COLO668 (cell line): ENCODE measurements around the gene SLC25A6.
"Not testable (repeated sequence)": the region's sequence is repeated elsewhere in the genome, so short reads cannot be mapped to it uniquely, and the experiment has no call there.

ENCODE experiments used
- DNase-seq: peaks from one replicate; lab custom pipeline; 2025; ENCODE audit not compliant: unreplicated experiment; lab: John Stamatoyannopoulos, UW

Gene SLC25A6

DNA sequence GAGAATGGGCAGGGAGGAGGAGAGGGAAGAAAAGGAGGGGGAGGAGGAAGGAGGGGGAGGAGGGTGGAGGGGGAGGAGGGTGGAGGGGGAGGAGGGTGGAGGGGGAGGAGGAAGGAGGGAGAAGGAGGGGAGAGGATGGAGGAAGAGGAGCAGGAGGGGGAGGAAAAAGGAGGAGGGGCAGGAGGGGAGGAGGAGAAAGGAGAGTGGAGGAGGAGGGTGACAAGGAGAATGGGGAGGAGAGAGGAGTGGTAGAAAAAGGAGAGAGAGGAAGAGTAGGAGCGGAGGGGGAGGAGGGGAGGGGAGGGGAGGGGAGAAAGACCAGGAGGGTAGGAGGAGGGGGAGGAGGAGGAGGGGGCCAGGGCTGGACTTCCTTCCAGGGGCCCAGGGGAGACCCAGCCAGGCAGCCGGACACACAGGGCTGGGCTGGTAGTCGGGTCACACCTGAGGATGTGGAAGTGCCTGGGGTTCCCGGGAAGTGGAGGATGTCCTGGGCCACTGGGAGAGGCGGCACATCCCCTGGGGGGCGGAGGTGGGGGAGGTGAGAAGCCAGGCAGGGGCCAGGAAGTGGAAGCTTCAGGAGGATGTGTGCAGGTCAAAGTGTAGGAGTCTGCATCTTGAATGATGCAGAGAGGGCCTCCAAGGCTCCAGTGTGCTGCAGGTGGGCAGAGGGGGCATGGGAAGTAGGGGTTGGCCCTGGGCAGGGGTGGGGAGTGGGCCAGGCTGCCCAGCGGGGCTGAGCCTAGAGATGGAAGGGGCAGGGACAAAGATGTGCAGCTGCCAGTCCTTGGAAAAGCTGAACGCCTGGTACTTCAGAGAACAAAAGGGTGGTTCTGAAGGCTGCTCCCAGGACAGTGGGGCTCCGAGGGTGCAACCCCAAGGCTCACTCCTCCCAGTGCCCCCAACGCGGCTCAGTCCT, 36.5 kb downstream of the SLC25A6 start:
- DNase-seq, result no peak

DNA sequence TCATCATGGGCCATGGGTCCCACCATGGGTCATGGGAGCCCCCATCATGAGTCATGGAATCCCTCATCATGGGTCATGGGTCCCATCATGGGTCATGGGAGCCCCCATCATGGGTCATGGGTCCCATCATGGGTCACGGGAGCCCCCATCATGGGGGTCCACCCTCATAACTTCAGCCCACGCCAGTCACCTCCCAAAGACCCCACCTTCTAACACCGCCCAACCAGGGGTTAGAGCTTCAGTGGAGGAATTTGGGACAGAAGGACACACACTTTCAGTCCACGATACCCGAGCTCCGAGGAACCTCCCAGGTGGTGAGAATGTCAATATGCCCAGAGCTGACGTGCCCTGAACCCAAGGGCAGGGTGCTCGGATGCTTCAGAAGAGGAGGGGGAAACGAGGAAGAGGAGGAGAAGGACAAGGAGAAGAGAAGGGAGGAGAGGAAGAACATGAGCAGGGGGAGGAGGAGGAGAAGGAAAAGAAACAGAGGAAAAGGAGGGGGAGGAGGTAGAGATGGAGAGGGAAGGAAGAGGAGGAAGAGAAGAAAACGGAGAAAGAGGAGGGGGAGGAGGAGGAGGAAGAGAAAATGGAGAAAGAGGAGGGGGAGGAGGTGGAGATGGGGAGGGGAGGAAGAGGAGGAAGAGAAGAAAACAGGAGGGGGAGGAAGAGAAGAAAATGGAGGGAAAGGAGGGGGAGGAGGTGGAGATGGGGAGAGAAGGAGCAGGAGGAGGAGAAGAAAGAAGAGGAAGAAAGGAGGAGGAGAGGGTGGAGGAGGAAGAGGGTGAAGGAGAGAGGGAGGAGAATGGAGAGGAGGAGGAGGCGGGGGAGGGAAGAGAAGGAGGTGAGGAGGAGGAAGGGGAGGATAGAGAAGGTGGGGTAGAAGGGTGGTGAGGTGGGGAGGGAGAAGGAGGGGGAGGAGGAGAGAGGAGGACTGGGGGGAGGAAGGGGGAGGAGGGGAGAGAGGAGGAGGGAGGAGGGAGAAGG, 37.6 kb downstream of the SLC25A6 start:
- no peak for DNase-seq

DNA sequence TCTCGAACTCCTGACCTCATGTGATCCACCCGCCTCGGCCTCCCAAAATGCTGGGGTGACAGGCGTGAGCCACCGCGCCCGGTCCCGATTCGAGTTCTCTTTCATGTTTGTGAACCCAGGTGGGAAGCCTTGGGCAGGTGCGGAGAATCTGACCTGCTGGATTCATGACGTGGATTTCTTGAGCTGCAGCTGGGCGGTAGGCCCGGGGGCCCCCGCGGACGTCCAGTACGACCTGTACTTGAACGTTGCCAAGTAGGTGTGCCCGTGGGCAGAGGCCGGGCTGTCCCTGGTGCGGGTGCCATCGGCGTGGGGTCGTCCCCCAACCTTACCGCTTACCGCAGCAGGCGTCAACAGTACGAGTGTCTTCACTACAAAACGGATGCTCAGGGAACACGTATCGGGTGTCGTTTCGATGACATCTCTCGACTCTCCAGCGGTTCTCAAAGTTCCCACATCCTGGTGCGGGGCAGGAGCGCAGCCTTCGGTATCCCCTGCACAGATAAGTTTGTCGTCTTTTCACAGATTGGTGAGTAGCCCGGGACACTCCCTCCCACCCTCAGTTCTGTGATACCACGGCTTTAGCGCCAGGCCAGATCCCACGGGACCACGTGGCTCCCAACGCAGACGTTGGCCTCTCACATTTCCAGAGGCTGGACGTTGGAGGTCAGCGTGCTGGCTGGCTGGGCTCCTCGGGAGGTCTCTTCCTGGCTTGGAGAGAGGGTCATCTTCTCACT, 39.8 kb downstream of the SLC25A6 start:
- no peak for DNase-seq

DNA sequence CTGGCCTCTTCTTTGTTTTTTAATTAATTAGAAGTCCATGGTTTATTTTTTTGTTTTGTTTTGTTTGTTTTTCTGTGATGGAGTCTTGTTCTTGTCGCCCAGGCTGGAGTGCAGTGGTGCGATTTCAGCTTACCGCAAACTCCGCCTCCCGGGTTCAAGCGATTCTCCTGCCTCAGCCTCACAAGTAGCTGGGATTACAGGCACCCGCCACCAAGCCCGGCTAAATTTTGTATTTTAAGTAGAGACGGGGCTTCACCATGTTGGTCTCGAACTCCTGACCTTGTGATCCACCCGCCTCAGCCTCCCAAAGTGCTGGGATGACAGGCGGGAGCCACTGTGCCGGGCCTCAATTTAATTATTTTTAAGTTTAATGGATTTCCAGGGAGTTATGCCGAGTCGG, 42.3 kb downstream of the SLC25A6 start:
- DNase-seq, result not testable (repeated sequence)

DNA sequence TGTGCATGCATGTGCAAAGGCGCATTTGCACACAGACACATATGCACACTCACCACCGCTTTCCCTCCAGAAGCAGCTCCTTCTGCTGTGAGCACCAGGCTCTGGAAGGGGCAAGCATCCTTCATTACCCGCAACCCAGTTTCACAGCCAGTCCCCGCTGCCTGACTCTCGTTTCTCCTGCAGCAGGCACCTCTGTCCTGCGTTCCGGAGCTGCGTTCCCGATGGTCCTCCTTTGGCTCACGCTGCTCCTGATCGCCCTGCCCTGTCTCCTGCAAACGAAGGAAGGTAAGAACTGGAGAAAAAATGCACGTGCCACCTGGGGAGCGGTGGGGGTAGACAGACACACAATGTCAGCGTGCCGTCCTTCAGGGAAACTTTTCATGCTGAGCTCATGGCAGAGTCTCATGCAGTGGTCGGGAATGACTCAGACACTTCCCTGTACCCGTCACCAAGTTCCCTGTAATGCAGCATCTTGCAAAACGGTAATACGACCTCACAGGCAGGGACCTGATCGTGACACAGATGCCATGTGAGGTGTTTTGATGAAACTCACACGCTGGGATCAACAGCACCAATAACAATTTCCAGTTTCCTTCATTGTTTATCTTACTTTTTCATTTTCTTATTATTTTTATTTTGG, 50.2 kb downstream of the SLC25A6 start:
- no peak for DNase-seq

DNA sequence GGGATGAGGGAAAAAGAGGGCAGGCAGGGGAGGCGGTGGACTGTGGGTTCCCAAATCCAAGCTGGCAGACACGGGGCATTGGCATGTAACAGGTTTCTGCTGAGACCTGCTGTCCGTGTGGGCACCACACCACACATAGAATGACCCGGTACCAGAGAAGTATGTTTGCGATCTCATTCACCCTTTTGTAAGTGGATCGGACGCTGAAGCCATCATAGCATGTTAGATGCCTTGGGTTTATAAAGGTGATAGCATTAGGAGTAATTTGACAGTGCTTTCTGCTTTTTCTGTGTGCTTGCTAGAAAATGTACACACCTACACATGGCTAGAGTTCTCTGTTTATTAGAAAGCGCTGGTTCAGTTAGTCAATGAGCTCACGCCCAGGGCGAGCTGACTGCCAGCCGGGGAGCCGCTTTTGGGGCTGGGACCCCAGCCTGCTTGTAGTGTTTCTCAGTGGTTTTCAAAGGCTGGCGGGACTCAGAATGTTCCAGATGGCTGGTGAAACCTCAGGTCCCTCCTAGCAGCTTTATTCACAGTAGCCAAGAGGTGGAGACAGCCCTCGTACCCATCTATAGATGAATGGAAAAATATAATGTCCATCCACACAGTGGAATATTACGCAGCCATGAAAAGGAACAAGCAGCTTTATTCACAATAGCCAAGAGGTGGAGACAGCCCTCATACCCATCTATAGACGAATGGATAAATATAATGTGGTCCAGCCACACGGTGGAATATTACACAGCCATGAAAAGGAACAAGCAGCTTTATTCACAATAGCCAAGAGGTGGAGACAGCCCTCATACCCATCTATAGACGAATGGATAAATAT, 54.7 kb downstream of the SLC25A6 start:
- no peak for DNase-seq

DNA sequence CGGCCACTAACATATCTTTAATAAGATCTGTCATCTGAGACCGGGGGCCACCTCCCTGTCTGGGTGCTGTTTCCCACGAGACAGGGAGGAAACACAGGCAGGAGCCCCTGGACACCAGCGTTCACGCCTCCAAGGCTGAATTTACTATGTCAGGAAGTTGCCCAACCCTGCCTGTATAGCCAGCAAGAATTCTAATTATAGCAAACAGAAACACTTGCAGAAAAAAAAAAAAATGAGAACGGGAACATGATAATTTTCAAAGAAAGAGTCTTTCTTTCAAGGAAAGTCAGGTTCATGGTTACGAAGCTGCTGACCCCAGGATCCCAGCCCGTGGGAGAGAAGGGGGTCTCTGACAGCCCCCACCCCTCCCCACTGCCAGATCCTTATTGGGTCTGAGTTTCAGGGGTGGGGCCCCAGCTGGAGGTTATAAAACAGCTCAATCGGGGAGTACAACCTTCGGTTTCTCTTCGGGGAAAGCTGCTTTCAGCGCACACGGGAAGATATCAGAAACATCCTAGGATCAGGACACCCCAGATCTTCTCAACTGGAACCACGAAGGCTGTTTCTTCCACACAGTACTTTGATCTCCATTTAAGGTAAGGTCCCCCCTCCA, 55.5 kb downstream of the SLC25A6 start, which contains the start of gene IL3RA:
Gene IL3RA, plus strand, starts transcription at position 455 of the 613 bp plus-strand sequence. CDS start 4,981 bp downstream, outside the sequence.
- DNase-seq, result no peak
